ENCODE results near the gene ST7.

Gene ST7

GRCh38 chr7:117154721-117155120 lies 201.4 kb downstream of the ST7 start:
- Histone ChIP-seq H3K4me3 (ENCODE audit: low read length in 2 of 2) (no peak overlapping the region), H3K27ac (ENCODE audit: low read length) (no peak overlapping the region), H3K36me3 (ENCODE audit: control insufficient read depth in 2 of 2, insufficient read depth in 2 of 2, low read length in 2 of 2) (peaks cover 0 to 5% of the 10 kb centered on the region in 2 donors), H3K27me3 (ENCODE audit: control insufficient read depth in 1 of 2, insufficient read depth in 2 of 2, low read length in 2 of 2) (no peaks in the 10 kb centered on the region), H3K9ac (ENCODE audit: low read length in 2 of 2) (no peak overlapping the region), H3K9me3 (ENCODE audit: control insufficient read depth in 2 of 2, low read length in 2 of 2) (no peaks in the 10 kb centered on the region), H3K4me1 (ENCODE audit: control insufficient read depth, insufficient read depth, low read length) (no peaks in the 10 kb centered on the region)

- H3K4me3 ChIP-seq (ENCODE audit: low read length in 2 of 2) = no peak overlapping the region
- no peaks in the 10 kb centered on the region for H3K4me1 ChIP-seq (ENCODE audit: control insufficient read depth, insufficient read depth, low read length)
- no peak overlapping the region for H3K27ac ChIP-seq (ENCODE audit: low read length)
These were observed 202.4 kb downstream of the ST7 start for GRCh38 chr7:117155694-117156093.

GRCh38 chr7:117157241-117158209 lies 204.2 kb downstream of the ST7 start:
- H3K4me1 ChIP-seq (ENCODE audit: control insufficient read depth, insufficient read depth, low read length) = no peaks in the 10 kb centered on the region
- no peaks in the 10 kb centered on the region for H3K9me3 ChIP-seq (ENCODE audit: control insufficient read depth in 2 of 2, low read length in 2 of 2)
- H3K36me3 ChIP-seq (ENCODE audit: control insufficient read depth in 2 of 2, insufficient read depth in 2 of 2, low read length in 2 of 2) = peaks cover 0 to 5% of the 10 kb centered on the region in 2 donors
- no peak overlapping the region for H3K27ac ChIP-seq (ENCODE audit: low read length)
- H3K9ac ChIP-seq (ENCODE audit: low read length in 2 of 2) = no peak overlapping the region
- H3K4me3 ChIP-seq (ENCODE audit: low read length in 2 of 2) = no peak overlapping the region
- no peaks in the 10 kb centered on the region for H3K27me3 ChIP-seq (ENCODE audit: control insufficient read depth in 1 of 2, insufficient read depth in 2 of 2, low read length in 2 of 2)

More at GRCh38 chr7:117155694-117156093, 202.4 kb downstream of the ST7 start:
- Histone ChIP-seq H3K27me3 (ENCODE audit: control insufficient read depth in 1 of 2, insufficient read depth in 2 of 2, low read length in 2 of 2) (no peaks in the 10 kb centered on the region), H3K36me3 (ENCODE audit: control insufficient read depth in 2 of 2, insufficient read depth in 2 of 2, low read length in 2 of 2) (peaks cover 0 to 5% of the 10 kb centered on the region in 2 donors), H3K9ac (ENCODE audit: low read length in 2 of 2) (no peak overlapping the region), H3K9me3 (ENCODE audit: control insufficient read depth in 2 of 2, low read length in 2 of 2) (no peaks in the 10 kb centered on the region)

GRCh38 chr7:117158941-117159697 lies 205.8 kb downstream of the ST7 start:
- Histone ChIP-seq H3K4me3 (ENCODE audit: low read length in 2 of 2) (no peak overlapping the region), H3K9me3 (ENCODE audit: control insufficient read depth in 2 of 2, low read length in 2 of 2) (no peaks in the 10 kb centered on the region), H3K36me3 (ENCODE audit: control insufficient read depth in 2 of 2, insufficient read depth in 2 of 2, low read length in 2 of 2) (peaks cover 0 to 2% of the 10 kb centered on the region in 2 donors), H3K27ac (ENCODE audit: low read length) (no peak overlapping the region), H3K9ac (ENCODE audit: low read length in 2 of 2) (no peak overlapping the region), H3K27me3 (ENCODE audit: control insufficient read depth in 1 of 2, insufficient read depth in 2 of 2, low read length in 2 of 2) (no peaks in the 10 kb centered on the region), H3K4me1 (ENCODE audit: control insufficient read depth, insufficient read depth, low read length) (no peaks in the 10 kb centered on the region)

- Histone ChIP-seq H3K27me3 (ENCODE audit: control insufficient read depth in 1 of 2, insufficient read depth in 2 of 2, low read length in 2 of 2) (no peaks in the 10 kb centered on the region), H3K9ac (ENCODE audit: low read length in 2 of 2) (no peak overlapping the region), H3K27ac (ENCODE audit: low read length) (no peak overlapping the region)
These were observed 209.8 kb downstream of the ST7 start for GRCh38 chr7:117163101-117163500.

GRCh38 chr7:117164620-117165019 lies 211.3 kb downstream of the ST7 start:
- Histone ChIP-seq H3K27ac (ENCODE audit: low read length) (no peak overlapping the region), H3K4me3 (ENCODE audit: low read length in 2 of 2) (no peak overlapping the region), H3K4me1 (ENCODE audit: control insufficient read depth, insufficient read depth, low read length) (no peaks in the 10 kb centered on the region), H3K9me3 (ENCODE audit: control insufficient read depth in 2 of 2, low read length in 2 of 2) (no peaks in the 10 kb centered on the region), H3K27me3 (ENCODE audit: control insufficient read depth in 1 of 2, insufficient read depth in 2 of 2, low read length in 2 of 2) (no peaks in the 10 kb centered on the region), H3K36me3 (ENCODE audit: control insufficient read depth in 2 of 2, insufficient read depth in 2 of 2, low read length in 2 of 2) (no peaks in the 10 kb centered on the region), H3K9ac (ENCODE audit: low read length in 2 of 2) (no peak overlapping the region)

More at GRCh38 chr7:117163101-117163500, 209.8 kb downstream of the ST7 start:
- H3K9me3 ChIP-seq (ENCODE audit: control insufficient read depth in 2 of 2, low read length in 2 of 2) = no peaks in the 10 kb centered on the region
- no peaks in the 10 kb centered on the region for H3K4me1 ChIP-seq (ENCODE audit: control insufficient read depth, insufficient read depth, low read length)
- no peak overlapping the region for H3K4me3 ChIP-seq (ENCODE audit: low read length in 2 of 2)
- no peaks in the 10 kb centered on the region for H3K36me3 ChIP-seq (ENCODE audit: control insufficient read depth in 2 of 2, insufficient read depth in 2 of 2, low read length in 2 of 2)

- no peak overlapping the region for H3K27ac ChIP-seq (ENCODE audit: low read length)
- no peak overlapping the region for H3K4me3 ChIP-seq (ENCODE audit: low read length in 2 of 2)
- no peaks in the 10 kb centered on the region for H3K27me3 ChIP-seq (ENCODE audit: control insufficient read depth in 1 of 2, insufficient read depth in 2 of 2, low read length in 2 of 2)
- H3K9ac ChIP-seq (ENCODE audit: low read length in 2 of 2) = no peak overlapping the region
- no peaks in the 10 kb centered on the region for H3K36me3 ChIP-seq (ENCODE audit: control insufficient read depth in 2 of 2, insufficient read depth in 2 of 2, low read length in 2 of 2)
- no peaks in the 10 kb centered on the region for H3K4me1 ChIP-seq (ENCODE audit: control insufficient read depth, insufficient read depth, low read length)
- H3K9me3 ChIP-seq (ENCODE audit: control insufficient read depth in 2 of 2, low read length in 2 of 2) = no peaks in the 10 kb centered on the region
These were observed 212.4 kb downstream of the ST7 start for GRCh38 chr7:117165656-117166055.

GRCh38 chr7:117169907-117170306 lies 216.6 kb downstream of the ST7 start:
- Histone ChIP-seq H3K27me3 (ENCODE audit: control insufficient read depth in 1 of 2, insufficient read depth in 2 of 2, low read length in 2 of 2) (no peaks in the 10 kb centered on the region), H3K27ac (ENCODE audit: low read length) (no peak overlapping the region), H3K4me3 (ENCODE audit: low read length in 2 of 2) (no peak overlapping the region), H3K9me3 (ENCODE audit: control insufficient read depth in 2 of 2, low read length in 2 of 2) (no peaks in the 10 kb centered on the region), H3K36me3 (ENCODE audit: control insufficient read depth in 2 of 2, insufficient read depth in 2 of 2, low read length in 2 of 2) (peaks cover 0 to 5% of the 10 kb centered on the region in 2 donors), H3K4me1 (ENCODE audit: control insufficient read depth, insufficient read depth, low read length) (no peaks in the 10 kb centered on the region), H3K9ac (ENCODE audit: low read length in 2 of 2) (no peak overlapping the region)

GRCh38 chr7:117171106-117171505 lies 217.8 kb downstream of the ST7 start:
- H3K27me3 ChIP-seq (ENCODE audit: control insufficient read depth in 1 of 2, insufficient read depth in 2 of 2, low read length in 2 of 2) = no peaks in the 10 kb centered on the region
- no peak overlapping the region for H3K27ac ChIP-seq (ENCODE audit: low read length)
- H3K4me3 ChIP-seq (ENCODE audit: low read length in 2 of 2) = no peak overlapping the region
- no peaks in the 10 kb centered on the region for H3K4me1 ChIP-seq (ENCODE audit: control insufficient read depth, insufficient read depth, low read length)
- H3K36me3 ChIP-seq (ENCODE audit: control insufficient read depth in 2 of 2, insufficient read depth in 2 of 2, low read length in 2 of 2) = peaks cover 0 to 5% of the 10 kb centered on the region in 2 donors
- no peak overlapping the region for H3K9ac ChIP-seq (ENCODE audit: low read length in 2 of 2)
- H3K9me3 ChIP-seq (ENCODE audit: control insufficient read depth in 2 of 2, low read length in 2 of 2) = no peaks in the 10 kb centered on the region

GRCh38 chr7:117172283-117172682 lies 219.0 kb downstream of the ST7 start:
- peaks cover 0 to 5% of the 10 kb centered on the region in 2 donors for H3K36me3 ChIP-seq (ENCODE audit: control insufficient read depth in 2 of 2, insufficient read depth in 2 of 2, low read length in 2 of 2)
- H3K4me3 ChIP-seq (ENCODE audit: low read length in 2 of 2) = no peak overlapping the region
- no peaks in the 10 kb centered on the region for H3K27me3 ChIP-seq (ENCODE audit: control insufficient read depth in 1 of 2, insufficient read depth in 2 of 2, low read length in 2 of 2)
- no peaks in the 10 kb centered on the region for H3K4me1 ChIP-seq (ENCODE audit: control insufficient read depth, insufficient read depth, low read length)
- no peaks in the 10 kb centered on the region for H3K9me3 ChIP-seq (ENCODE audit: control insufficient read depth in 2 of 2, low read length in 2 of 2)
- H3K27ac ChIP-seq (ENCODE audit: low read length) = no peak overlapping the region
- no peak overlapping the region for H3K9ac ChIP-seq (ENCODE audit: low read length in 2 of 2)

All from stomach smooth muscle (tissue), 2 donors.